Epithelial cell of proximal tubule (primary cell): ENCODE data around the gene PLCB1. TPM values are rescaled to one million over a fixed set of nuclear protein-coding genes. Genes with fewer than 3 reads are reported as not detected.

Experiments
- DNase-seq: peaks from one replicate; pipeline ENCODE4 v3.0.0-alpha.2; 2011; ENCODE audit warnings: low read depth
- H3K4me3 ChIP-seq: 2 replicates; pipeline ENCODE4 v1.5.1; 2011; ENCODE audit warnings: low read depth, mild to moderate bottlenecking, low read length
- CTCF ChIP-seq: conservative IDR thresholded peaks from 2 replicates; pipeline ENCODE4 v1.5.1; 2012; ENCODE audit warnings: low read depth, mild to moderate bottlenecking, low read length
- total RNA-seq: library from RNA; depleted of rRNA; stranded (reverse); fragments of >200 nt; gene quantifications from 2 replicates; pipeline ENCODE4 v1.2.3, GENCODE V29; 2015

PLCB1 gene
- total RNA-seq, 1 donor from 2014 or later: 2.2 TPM

GRCh38 chr20:8128291-8129060 is 3.6 kb upstream of the PLCB1 start:
- no peak overlapping the region for H3K4me3 ChIP-seq
- DNase-seq: no peak
- TF ChIP-seq CTCF: no peak

- H3K4me3 ChIP-seq: no peak overlapping the region
- no peak for TF ChIP-seq CTCF
- DNase-seq: no peak
Observed at GRCh38 chr20:8129211-8129976, 2.7 kb upstream of the PLCB1 start.

- no peak for TF ChIP-seq CTCF
- H3K4me3 ChIP-seq: no peak overlapping the region
- no peak for DNase-seq
Observed at GRCh38 chr20:8130840-8131526, 1.1 kb upstream of the PLCB1 start.

GRCh38 chr20:8132484-8133309 is 631 bp downstream of the PLCB1 start:
- peak overlapping the region; percentile 54 for H3K4me3 ChIP-seq
- no peak for TF ChIP-seq CTCF
- no peak for DNase-seq

- H3K4me3 ChIP-seq: peak overlapping the region; percentile 54
- DNase-seq: no peak
- TF ChIP-seq CTCF: no peak
Observed at GRCh38 chr20:8133310-8133768, 1.3 kb downstream of the PLCB1 start.

- H3K4me3 ChIP-seq: no peak overlapping the region
- TF ChIP-seq CTCF: no peak
- no peak for DNase-seq
Observed at GRCh38 chr20:8133851-8134451, 1.9 kb downstream of the PLCB1 start.
